Measurements from ENCODE around the gene EXOSC2. TPM values are rescaled to one million over a fixed set of nuclear protein-coding genes. Genes with fewer than 3 reads are reported as not detected.

EXOSC2 gene
- total and polyA plus RNA-seq, 2 of the 4 experiments (the other 2 are of a cell fraction) = 27.0 to 48.6 TPM

DNA sequence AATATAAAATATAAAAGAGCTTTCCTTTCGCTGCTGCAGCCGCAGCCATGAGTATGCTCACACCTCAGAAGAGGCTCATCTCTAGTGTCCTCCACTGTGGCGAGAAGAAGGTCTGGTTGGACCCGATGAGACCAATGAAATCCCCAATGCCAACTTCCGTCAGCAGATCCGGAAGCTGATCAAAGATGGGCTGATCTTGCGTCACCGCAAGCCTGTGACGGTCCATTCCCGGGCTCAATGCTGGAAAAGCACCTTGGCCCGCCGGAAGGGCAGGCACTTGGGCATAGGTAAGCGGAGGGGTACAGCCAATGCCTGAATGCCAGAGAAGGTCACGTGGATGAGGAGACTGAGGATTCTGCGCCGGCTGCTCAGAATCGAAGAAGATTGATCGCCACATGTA, 41.8 kb upstream of the EXOSC2 start:
- Histone ChIP-seq H3K27me3 (ENCODE audit: control insufficient read depth, insufficient read depth, low read length) (peaks cover 37% of the 10 kb centered on the region), H3K27ac (ENCODE audit: insufficient read depth, low read length) (no peak overlapping the region), H4K91ac (ENCODE audit: insufficient read depth, low read depth, low read length) (no peak overlapping the region), H3K4me3 (ENCODE audit: insufficient read depth, low read depth, low read length) (no peak overlapping the region), H2AK9ac (replicated peaks; ENCODE audit: low read depth, low read length, poor library complexity) (no peak overlapping the region), H3K9ac (ENCODE audit: low read depth, low read length) (no peak overlapping the region), H2AFZ (replicated peaks; ENCODE audit: low read length, poor library complexity) (no peak overlapping the region), H3K14ac (replicated peaks; ENCODE audit: low read depth, low read length) (no peak overlapping the region), H3K4me2 (ENCODE audit: low read depth, low read length) (no peak overlapping the region), H4K20me1 (ENCODE audit: insufficient read depth, low read length) (no peaks in the 10 kb centered on the region), H3K36me3 (ENCODE audit: control insufficient read depth, insufficient read depth, low read length) (no peaks in the 10 kb centered on the region), H3K4ac (ENCODE audit: low read depth, low read length) (no peak overlapping the region), H3K9me1 (ENCODE audit: insufficient read depth, low read length) (no peaks in the 10 kb centered on the region), H2BK15ac (ENCODE audit: low read depth, low read length) (no peak overlapping the region), H3K4me1 (ENCODE audit: control insufficient read depth, insufficient read depth, low read length) (no peaks in the 10 kb centered on the region), H2BK5ac (ENCODE audit: low read depth, low read length, poor library complexity, severe bottlenecking) (no peak overlapping the region), H3K18ac (ENCODE audit: low read depth, low read length) (no peak overlapping the region), H3K23ac (ENCODE audit: low read depth, low read length) (no peak overlapping the region), H2AK5ac (ENCODE audit: low read depth, low read length) (no peak overlapping the region), H4K5ac (ENCODE audit: low read depth, low read length) (no peak overlapping the region), H2BK120ac (ENCODE audit: low read depth, low read length) (no peak overlapping the region), H3K56ac (ENCODE audit: extremely low read depth, insufficient read depth, low read length) (no peak overlapping the region), H4K8ac (ENCODE audit: low read depth in 2 of 2, low read length in 2 of 2) (no peak overlapping the region), H3K79me1 (ENCODE audit: low read depth in 1 of 2, low read length in 2 of 2) (no peaks in the 10 kb centered on the region), H2BK20ac (ENCODE audit: low read depth, low read length) (no peak overlapping the region), H3K9me3 (ENCODE audit: control insufficient read depth, insufficient read depth, low read length) (peaks cover under 1% of the 10 kb centered on the region; the same call in 1 of the 2 replicates)
- WGBS, 2 experiments (ENCODE audit: extremely low coverage in 2 of 2, insufficient read length in 1 of 2) = 82% methylated on average over 16 of the region's 18 CpGs; no CpG with 5 or more reads in 1 of the 2 experiments
- DNase-seq (no peak), ATAC-seq (ENCODE audit: low read depth) (no peak)
- CTCF ChIA-PET = no interaction called here
- no TSS peak for BruUV-seq (replicated peaks)
- no peak for TF ChIP-seq CEBPB (IDR thresholded peaks at IDR 0.05; ENCODE audit: low read depth, low read length)
- TF ChIP-seq, protein P1, sequence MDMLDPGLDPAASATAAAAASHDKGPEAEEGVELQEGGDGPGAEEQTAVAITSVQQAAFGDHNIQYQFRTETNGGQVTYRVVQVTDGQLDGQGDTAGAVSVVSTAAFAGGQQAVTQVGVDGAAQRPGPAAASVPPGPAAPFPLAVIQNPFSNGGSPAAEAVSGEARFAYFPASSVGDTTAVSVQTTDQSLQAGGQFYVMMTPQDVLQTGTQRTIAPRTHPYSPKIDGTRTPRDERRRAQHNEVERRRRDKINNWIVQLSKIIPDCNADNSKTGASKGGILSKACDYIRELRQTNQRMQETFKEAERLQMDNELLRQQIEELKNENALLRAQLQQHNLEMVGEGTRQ (IDR thresholded peaks at IDR 0.05; ENCODE audit: low read depth, low read length) = no peak
- no peak for TF ChIP-seq CHD1 (IDR thresholded peaks at IDR 0.05; ENCODE audit: low read depth, low read length)
- TF ChIP-seq POLR2A (IDR thresholded peaks at IDR 0.05; ENCODE audit: low read depth, low read length) = no peak
- no peak for TF ChIP-seq RCOR1 (IDR thresholded peaks at IDR 0.05; ENCODE audit: insufficient replicate concordance, low read length)
- TF ChIP-seq RAD21 (IDR thresholded peaks at IDR 0.05; ENCODE audit: low read length) = no peak
- TF ChIP-seq MAZ (IDR thresholded peaks at IDR 0.05; ENCODE audit: borderline replicate concordance, low read depth, low read length) = no peak
- TF ChIP-seq RFX5 (IDR thresholded peaks at IDR 0.05; ENCODE audit: low read depth, low read length) = no peak
- no peak for TF ChIP-seq SMC3 (IDR thresholded peaks at IDR 0.05; ENCODE audit: low read depth, low read length)
- no peak for TF ChIP-seq MXI1 (IDR thresholded peaks at IDR 0.05; ENCODE audit: borderline replicate concordance, low read depth, low read length)
- TF ChIP-seq NFE2L2 (IDR thresholded peaks at IDR 0.05; ENCODE audit: low read depth, low read length) = no peak
- no peak for TF ChIP-seq BHLHE40 (IDR thresholded peaks at IDR 0.05; ENCODE audit: low read depth, low read length)
- no peak for TF ChIP-seq FOS (IDR thresholded peaks at IDR 0.05; ENCODE audit: low read depth, low read length)
- no peak for TF ChIP-seq MAFK (IDR thresholded peaks at IDR 0.05; ENCODE audit: low read depth, low read length)
- TF ChIP-seq, protein P2, sequence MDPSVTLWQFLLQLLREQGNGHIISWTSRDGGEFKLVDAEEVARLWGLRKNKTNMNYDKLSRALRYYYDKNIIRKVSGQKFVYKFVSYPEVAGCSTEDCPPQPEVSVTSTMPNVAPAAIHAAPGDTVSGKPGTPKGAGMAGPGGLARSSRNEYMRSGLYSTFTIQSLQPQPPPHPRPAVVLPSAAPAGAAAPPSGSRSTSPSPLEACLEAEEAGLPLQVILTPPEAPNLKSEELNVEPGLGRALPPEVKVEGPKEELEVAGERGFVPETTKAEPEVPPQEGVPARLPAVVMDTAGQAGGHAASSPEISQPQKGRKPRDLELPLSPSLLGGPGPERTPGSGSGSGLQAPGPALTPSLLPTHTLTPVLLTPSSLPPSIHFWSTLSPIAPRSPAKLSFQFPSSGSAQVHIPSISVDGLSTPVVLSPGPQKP (IDR thresholded peaks at IDR 0.05; ENCODE audit: borderline replicate concordance, low read depth, low read length) = no peak
- TF ChIP-seq, protein P3, sequence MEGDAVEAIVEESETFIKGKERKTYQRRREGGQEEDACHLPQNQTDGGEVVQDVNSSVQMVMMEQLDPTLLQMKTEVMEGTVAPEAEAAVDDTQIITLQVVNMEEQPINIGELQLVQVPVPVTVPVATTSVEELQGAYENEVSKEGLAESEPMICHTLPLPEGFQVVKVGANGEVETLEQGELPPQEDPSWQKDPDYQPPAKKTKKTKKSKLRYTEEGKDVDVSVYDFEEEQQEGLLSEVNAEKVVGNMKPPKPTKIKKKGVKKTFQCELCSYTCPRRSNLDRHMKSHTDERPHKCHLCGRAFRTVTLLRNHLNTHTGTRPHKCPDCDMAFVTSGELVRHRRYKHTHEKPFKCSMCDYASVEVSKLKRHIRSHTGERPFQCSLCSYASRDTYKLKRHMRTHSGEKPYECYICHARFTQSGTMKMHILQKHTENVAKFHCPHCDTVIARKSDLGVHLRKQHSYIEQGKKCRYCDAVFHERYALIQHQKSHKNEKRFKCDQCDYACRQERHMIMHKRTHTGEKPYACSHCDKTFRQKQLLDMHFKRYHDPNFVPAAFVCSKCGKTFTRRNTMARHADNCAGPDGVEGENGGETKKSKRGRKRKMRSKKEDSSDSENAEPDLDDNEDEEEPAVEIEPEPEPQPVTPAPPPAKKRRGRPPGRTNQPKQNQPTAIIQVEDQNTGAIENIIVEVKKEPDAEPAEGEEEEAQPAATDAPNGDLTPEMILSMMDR (conservative IDR thresholded peaks at IDR 0.05; ENCODE audit: low read depth, low read length) = no peak
- intact Hi-C loops (cut with micrococcal nuclease) = no loop called here
- dilution Hi-C loops (cut with HindIII; ENCODE audit: low sequenced_read_pairs, unreplicated experiment) = no loop called here
- in situ Hi-C loops (cut with MboI; ENCODE audit: low sequenced_read_pairs) = loop anchor here (25.0 kb wide), 1 partner anchor 539 kb away; no protein-coding TSS in a partner anchor
- POLR2A ChIA-PET (ENCODE audit: unreplicated experiment) = no interaction called here
